HEK293 (cell line): ENCODE data around the gene DNAH9.

Source experiments
- OVOL3 ChIP-seq: fragments of 450-650 bp; formaldehyde crosslinking; IDR thresholded peaks from 2 replicates; pipeline ENCODE4 v1.5.1; 2016; ENCODE audit warnings: missing biosample characterization, missing genetic modification characterization
- TF ChIP-seq, protein P1 (sequence below): fragments of 450-650 bp; formaldehyde crosslinking; IDR thresholded peaks from 2 replicates; pipeline ENCODE4 v1.5.1; 2016; ENCODE audit warnings: missing biosample characterization, missing genetic modification characterization

DNA sequence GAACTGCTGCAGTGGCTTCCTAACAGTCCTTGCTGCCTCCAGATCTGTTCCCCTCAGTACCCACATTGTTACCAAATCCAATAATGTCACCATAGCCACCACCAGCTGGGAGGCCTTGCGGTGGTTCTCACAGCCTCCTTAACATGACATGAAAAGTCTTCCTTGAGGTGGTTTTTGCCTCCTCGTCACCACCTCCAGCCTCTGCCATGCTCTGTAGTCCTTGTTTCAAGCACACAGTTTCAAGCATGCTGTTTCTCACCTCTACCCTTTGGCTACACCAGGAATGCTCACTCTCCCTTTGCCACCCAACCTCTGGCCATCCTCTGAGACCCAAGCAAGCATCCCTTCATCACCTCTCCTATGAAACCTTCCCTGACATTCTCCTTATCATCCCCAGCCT is 47.2 kb downstream of the DNAH9 start:
- TF ChIP-seq, protein P1, sequence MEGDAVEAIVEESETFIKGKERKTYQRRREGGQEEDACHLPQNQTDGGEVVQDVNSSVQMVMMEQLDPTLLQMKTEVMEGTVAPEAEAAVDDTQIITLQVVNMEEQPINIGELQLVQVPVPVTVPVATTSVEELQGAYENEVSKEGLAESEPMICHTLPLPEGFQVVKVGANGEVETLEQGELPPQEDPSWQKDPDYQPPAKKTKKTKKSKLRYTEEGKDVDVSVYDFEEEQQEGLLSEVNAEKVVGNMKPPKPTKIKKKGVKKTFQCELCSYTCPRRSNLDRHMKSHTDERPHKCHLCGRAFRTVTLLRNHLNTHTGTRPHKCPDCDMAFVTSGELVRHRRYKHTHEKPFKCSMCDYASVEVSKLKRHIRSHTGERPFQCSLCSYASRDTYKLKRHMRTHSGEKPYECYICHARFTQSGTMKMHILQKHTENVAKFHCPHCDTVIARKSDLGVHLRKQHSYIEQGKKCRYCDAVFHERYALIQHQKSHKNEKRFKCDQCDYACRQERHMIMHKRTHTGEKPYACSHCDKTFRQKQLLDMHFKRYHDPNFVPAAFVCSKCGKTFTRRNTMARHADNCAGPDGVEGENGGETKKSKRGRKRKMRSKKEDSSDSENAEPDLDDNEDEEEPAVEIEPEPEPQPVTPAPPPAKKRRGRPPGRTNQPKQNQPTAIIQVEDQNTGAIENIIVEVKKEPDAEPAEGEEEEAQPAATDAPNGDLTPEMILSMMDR = no peak
- no peak for TF ChIP-seq OVOL3 (tag by site-specific recombination)
